ENCODE results near the gene FRAS1. TPM values are rescaled to one million over a fixed set of nuclear protein-coding genes. Genes with fewer than 3 reads are reported as not detected.

FRAS1 gene
- total RNA-seq, 2 donors from 2014 or later, result 2.0 to 7.1 TPM

- no peak for TF ChIP-seq CTCF (IDR thresholded peaks at IDR 0.05)
- Histone ChIP-seq H3K27ac (no peak overlapping the region), H3K4me3 (no peak overlapping the region), H3K36me3 (no peaks in the 10 kb centered on the region), H3K9me3 (no peaks in the 10 kb centered on the region), H3K4me1 (ENCODE audit: control insufficient read depth in 1 of 2, low read depth in 2 of 2) (no peaks in the 10 kb centered on the region), H3K27me3 (replicated peaks; ENCODE audit: insufficient read depth) (no peaks in the 10 kb centered on the region)
- DNase-seq (ENCODE audit: low spot score), result no peak
- ATAC-seq (ENCODE audit: insufficient number of reproducible peaks, low FRiP score, low read depth), result no peak
These were observed 456.4 kb downstream of the FRAS1 start for GRCh38 chr4:78513411-78513975.

GRCh38 chr4:78517050-78517652, 460.0 kb downstream of the FRAS1 start:
- Histone ChIP-seq H3K36me3 (no peaks in the 10 kb centered on the region), H3K4me1 (ENCODE audit: control insufficient read depth in 1 of 2, low read depth in 2 of 2) (no peaks in the 10 kb centered on the region), H3K27ac (no peak overlapping the region), H3K4me3 (no peak overlapping the region), H3K9me3 (no peaks in the 10 kb centered on the region), H3K27me3 (replicated peaks; ENCODE audit: insufficient read depth) (no peaks in the 10 kb centered on the region)
- TF ChIP-seq CTCF (IDR thresholded peaks at IDR 0.05), result peak; percentile 44
- ATAC-seq (ENCODE audit: insufficient number of reproducible peaks, low FRiP score, low read depth) (no peak), DNase-seq (ENCODE audit: low spot score) (no peak)

GRCh38 chr4:78518561-78518960, 461.4 kb downstream of the FRAS1 start:
- TF ChIP-seq CTCF (IDR thresholded peaks at IDR 0.05), result no peak
- ATAC-seq (ENCODE audit: insufficient number of reproducible peaks, low FRiP score, low read depth), result no peak
- no peak for DNase-seq (ENCODE audit: low spot score)
- H3K27ac ChIP-seq, result no peak overlapping the region
- H3K27me3 ChIP-seq (replicated peaks; ENCODE audit: insufficient read depth), result no peaks in the 10 kb centered on the region
- H3K36me3 ChIP-seq, result no peaks in the 10 kb centered on the region
- no peaks in the 10 kb centered on the region for H3K4me1 ChIP-seq (ENCODE audit: control insufficient read depth in 1 of 2, low read depth in 2 of 2)
- H3K4me3 ChIP-seq, result no peak overlapping the region
- no peaks in the 10 kb centered on the region for H3K9me3 ChIP-seq

- H3K27me3 ChIP-seq (replicated peaks; ENCODE audit: insufficient read depth), result no peaks in the 10 kb centered on the region
- no peak overlapping the region for H3K27ac ChIP-seq
- no peak for TF ChIP-seq CTCF (IDR thresholded peaks at IDR 0.05)
- DNase-seq (ENCODE audit: low spot score) (no peak), ATAC-seq (ENCODE audit: insufficient number of reproducible peaks, low FRiP score, low read depth) (no peak)
- H3K36me3 ChIP-seq, result no peaks in the 10 kb centered on the region
- no peak overlapping the region for H3K4me3 ChIP-seq
- no peaks in the 10 kb centered on the region for H3K9me3 ChIP-seq
- H3K4me1 ChIP-seq (ENCODE audit: control insufficient read depth in 1 of 2, low read depth in 2 of 2), result no peaks in the 10 kb centered on the region
These were observed 462.8 kb downstream of the FRAS1 start for GRCh38 chr4:78519962-78520361.

GRCh38 chr4:78520808-78521226, 463.7 kb downstream of the FRAS1 start:
- no peak for TF ChIP-seq CTCF (IDR thresholded peaks at IDR 0.05)
- Histone ChIP-seq H3K27me3 (replicated peaks; ENCODE audit: insufficient read depth) (no peaks in the 10 kb centered on the region), H3K4me1 (ENCODE audit: control insufficient read depth in 1 of 2, low read depth in 2 of 2) (no peaks in the 10 kb centered on the region), H3K9me3 (no peaks in the 10 kb centered on the region), H3K4me3 (no peak overlapping the region), H3K36me3 (no peaks in the 10 kb centered on the region), H3K27ac (no peak overlapping the region)
- no peak for DNase-seq (ENCODE audit: low spot score)
- no peak for ATAC-seq (ENCODE audit: insufficient number of reproducible peaks, low FRiP score, low read depth)

Measured in thoracic aorta (tissue), 2 donors.